Measurements from ENCODE around the gene CEP70. TPM values are rescaled to one million over a fixed set of nuclear protein-coding genes. Genes with fewer than 3 reads are reported as not detected.

Gene CEP70
- total and polyA plus RNA-seq, 2 of the 13 experiments (the other 11 are each of a cell fraction or from before 2014, with no cell fraction given): 4.0 to 22.3 TPM

DNA sequence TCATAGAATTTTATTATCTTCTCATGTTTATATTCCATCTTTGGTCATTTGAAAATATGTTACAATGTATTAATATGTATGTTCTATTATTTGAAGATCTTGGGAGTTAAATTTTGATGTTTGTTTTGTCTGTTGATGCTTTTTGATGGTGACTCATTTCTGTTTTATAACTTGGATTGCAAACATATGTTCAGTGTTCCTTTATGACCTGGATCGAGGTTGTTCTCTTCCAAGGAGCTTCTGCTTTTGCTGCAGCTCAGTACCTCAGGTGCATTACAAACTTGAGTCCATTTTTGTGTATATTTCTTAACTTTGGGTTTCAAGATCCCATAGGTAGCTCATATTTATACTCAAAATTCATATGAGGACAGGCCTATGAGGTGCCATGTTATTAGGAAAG, 122.6 kb downstream of the CEP70 start:
- H4K20me1 ChIP-seq (ENCODE audit: insufficient read depth, low read length): no peaks in the 10 kb centered on the region
- H3K4me1 ChIP-seq (ENCODE audit: insufficient read depth, low read length): no peaks in the 10 kb centered on the region
- TF ChIP-seq, protein P1, sequence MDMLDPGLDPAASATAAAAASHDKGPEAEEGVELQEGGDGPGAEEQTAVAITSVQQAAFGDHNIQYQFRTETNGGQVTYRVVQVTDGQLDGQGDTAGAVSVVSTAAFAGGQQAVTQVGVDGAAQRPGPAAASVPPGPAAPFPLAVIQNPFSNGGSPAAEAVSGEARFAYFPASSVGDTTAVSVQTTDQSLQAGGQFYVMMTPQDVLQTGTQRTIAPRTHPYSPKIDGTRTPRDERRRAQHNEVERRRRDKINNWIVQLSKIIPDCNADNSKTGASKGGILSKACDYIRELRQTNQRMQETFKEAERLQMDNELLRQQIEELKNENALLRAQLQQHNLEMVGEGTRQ (IDR thresholded peaks at IDR 0.05; ENCODE audit: low read depth, low read length): no peak
- TF ChIP-seq, protein P1 (CRISPR knock-in tag; IDR thresholded peaks at IDR 0.05; ENCODE audit: borderline replicate concordance): no peak
- TF ChIP-seq THAP11 (CRISPR knock-in tag; IDR thresholded peaks at IDR 0.05): no peak
- no peak for TF ChIP-seq EZH2 (conservative IDR thresholded peaks at IDR 0.05; ENCODE audit: low read depth, low read length)
- no peak for TF ChIP-seq E2F2 (CRISPR knock-in tag; IDR thresholded peaks at IDR 0.05; ENCODE audit: borderline replicate concordance)
- no peak for TF ChIP-seq FOXJ3 (CRISPR knock-in tag; IDR thresholded peaks at IDR 0.05; ENCODE audit: borderline replicate concordance)
- no peak for TF ChIP-seq ZBTB42 (CRISPR knock-in tag; IDR thresholded peaks at IDR 0.05)
- TF ChIP-seq NONO (IDR thresholded peaks at IDR 0.05): no peak
- TF ChIP-seq NONO (CRISPR knock-in tag; conservative IDR thresholded peaks at IDR 0.05): no peak
- DNase-seq (ENCODE audit: low spot score): no peak
- ATAC-seq: no peak
- no peak for FAIRE-seq
- CTCF ChIA-PET (ENCODE audit: low intra/inter-chr PET ratio, low total read pairs): no interaction called here
- H3K9ac ChIP-seq (ENCODE audit: insufficient read depth, low read depth, low read length): no peak overlapping the region
- no TSS peak for BruUV-seq (replicated peaks)
- in situ Hi-C loops (cut with HindIII; ENCODE audit: extremely low pct_ligation_motif_present, low pct_unique_long_range_greater_than_20kb): no loop called here
- no peak overlapping the region for H3K4me3 ChIP-seq (replicated peaks in 1 of 3; ENCODE audit: insufficient read depth in 1 of 3, low read depth in 2 of 3, low read length in 3 of 3)
- no peaks in the 10 kb centered on the region for H3K79me2 ChIP-seq (ENCODE audit: insufficient read depth, low read length)
- no peaks in the 10 kb centered on the region for H3K27me3 ChIP-seq (ENCODE audit: control insufficient read depth in 1 of 2, insufficient read depth in 2 of 2, low read length in 2 of 2)
- no peaks in the 10 kb centered on the region for H3K9me3 ChIP-seq (ENCODE audit: low read length)
- no peak overlapping the region for H3K4me2 ChIP-seq (ENCODE audit: low read depth, low read length)
- H3K36me3 ChIP-seq (replicated peaks in 1 of 2; ENCODE audit: control insufficient read depth in 1 of 2, insufficient read depth in 2 of 2, low read length in 2 of 2): no peaks in the 10 kb centered on the region; a peak in 1 of 5 replicates
- POLR2A ChIA-PET: no interaction called here
- H3K27ac ChIP-seq (ENCODE audit: extremely low read length, insufficient read depth, low read length): no peak overlapping the region
- intact Hi-C loops (cut with micrococcal nuclease; ENCODE audit: unreplicated experiment): no loop called here
- no peak overlapping the region for H2AFZ ChIP-seq (ENCODE audit: low read length)
- 50% methylated on average over 1 of the region's 1 CpG for WGBS (ENCODE audit: low lambda C conversion rate)
